HG03139 (cell line): ENCODE data around the gene ITK.

ENCODE experiments used
- ATAC-seq: cut with Tn5 transposase; IDR thresholded peaks from one replicate; pipeline ENCODE4 v1.9.1; 2021; ENCODE audit not compliant: unreplicated experiment

The ITK gene

GRCh38 chr5:157180374-157181264, at the start of gene ITK:
Gene ITK, plus strand, starts transcription at chr5:157180840. Its CDS starts 138 bp downstream, at chr5:157180978.
- no peak for ATAC-seq

GRCh38 chr5:157130925-157131324, 49.7 kb upstream of the ITK start:
- ATAC-seq: no peak

- no peak for ATAC-seq
Observed at GRCh38 chr5:157132281-157132612, 48.4 kb upstream of the ITK start.

- ATAC-seq: no peak
Observed at GRCh38 chr5:157137691-157138090, 42.9 kb upstream of the ITK start.

- peak; percentile 100 for ATAC-seq
Observed at GRCh38 chr5:157142317-157143126, 38.1 kb upstream of the ITK start, which contains the start of gene MED7. Gene MED7, minus strand, starts transcription at chr5:157142865. Its CDS starts 3,434 bp downstream, at chr5:157139431.

GRCh38 chr5:157143127-157143971, 37.3 kb upstream of the ITK start:
- peak; percentile 32 for ATAC-seq

- ATAC-seq: peak; percentile 60
Observed at GRCh38 chr5:157148734-157149615, 31.7 kb upstream of the ITK start.

- ATAC-seq: no peak
Observed at GRCh38 chr5:157150995-157151394, 29.6 kb upstream of the ITK start.

GRCh38 chr5:157155297-157155696, 25.3 kb upstream of the ITK start:
- no peak for ATAC-seq

- ATAC-seq: no peak
Observed at GRCh38 chr5:157157293-157157891, 23.2 kb upstream of the ITK start.

- no peak for ATAC-seq
Observed at GRCh38 chr5:157159209-157159751, 21.4 kb upstream of the ITK start.

GRCh38 chr5:157160001-157160400, 20.6 kb upstream of the ITK start:
- ATAC-seq: no peak

GRCh38 chr5:157161996-157162395, 18.6 kb upstream of the ITK start:
- no peak for ATAC-seq

- no peak for ATAC-seq
Observed at GRCh38 chr5:157162919-157163510, 17.6 kb upstream of the ITK start.

GRCh38 chr5:157164521-157164920, 16.1 kb upstream of the ITK start:
- ATAC-seq: no peak

GRCh38 chr5:157165261-157165660, 15.4 kb upstream of the ITK start:
- ATAC-seq: no peak

- ATAC-seq: no peak
Observed at GRCh38 chr5:157165668-157166067, 15.0 kb upstream of the ITK start.

- no peak for ATAC-seq
Observed at GRCh38 chr5:157166214-157167213, 14.1 kb upstream of the ITK start, which contains the start of gene GARIN3. Gene GARIN3, minus strand, starts transcription at chr5:157166264. Its CDS starts 96 bp downstream, at chr5:157166168.
